ENCODE measurements around the gene TNPO2. TPM values are rescaled to one million over a fixed set of nuclear protein-coding genes. Genes with fewer than 3 reads are reported as not detected.

Gene TNPO2
- polyA plus RNA-seq, 3 donors, result 0.28 to 45.2 (median 0.52) TPM

DNA sequence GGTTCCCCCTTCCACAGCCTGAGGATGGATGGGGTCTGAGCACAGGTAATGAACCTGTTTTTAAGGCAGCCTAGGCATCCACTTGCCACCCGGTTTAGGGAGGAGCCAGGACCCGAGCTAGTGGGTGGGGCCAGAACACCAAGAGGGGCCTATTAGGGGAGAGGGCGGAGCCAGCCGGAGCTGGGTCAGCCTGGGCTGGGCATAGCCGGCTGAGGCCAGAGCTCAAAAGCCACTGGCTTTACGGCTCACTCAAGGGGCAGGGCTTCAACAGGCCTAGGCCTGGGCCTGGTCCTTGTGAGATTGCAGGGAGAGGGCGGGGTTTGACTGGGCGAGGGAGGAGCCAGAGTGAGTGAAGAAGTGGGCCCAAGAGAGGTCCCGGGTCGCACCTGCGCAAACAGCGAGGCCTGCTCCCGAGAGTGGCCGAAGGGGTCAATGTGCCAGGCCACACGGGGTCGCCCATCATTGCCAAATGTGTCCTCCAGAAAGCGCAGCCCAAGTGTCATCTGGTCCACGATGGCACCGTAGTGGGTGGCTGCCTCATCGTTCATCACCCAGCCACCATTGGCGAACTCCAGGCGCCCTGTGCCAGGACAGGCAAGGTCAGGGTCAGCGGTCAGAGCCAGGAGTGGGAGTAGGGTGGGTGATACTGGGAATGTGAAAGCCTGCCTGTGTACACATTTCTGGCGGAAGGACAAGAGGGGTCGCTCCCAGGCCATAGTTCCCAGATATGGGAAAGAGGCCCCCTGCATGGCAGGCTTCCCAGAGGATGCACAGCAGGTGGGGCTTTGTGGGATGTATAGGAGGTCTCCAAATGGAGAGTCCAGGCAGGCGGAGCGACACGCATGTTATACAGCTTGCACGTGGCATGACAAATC, 59.1 kb downstream of the TNPO2 start:
- peaks cover 39 to 59% of the 10 kb centered on the region in 2 donors for H3K36me3 Mint-ChIP-seq
- TF ChIP-seq, protein P1, sequence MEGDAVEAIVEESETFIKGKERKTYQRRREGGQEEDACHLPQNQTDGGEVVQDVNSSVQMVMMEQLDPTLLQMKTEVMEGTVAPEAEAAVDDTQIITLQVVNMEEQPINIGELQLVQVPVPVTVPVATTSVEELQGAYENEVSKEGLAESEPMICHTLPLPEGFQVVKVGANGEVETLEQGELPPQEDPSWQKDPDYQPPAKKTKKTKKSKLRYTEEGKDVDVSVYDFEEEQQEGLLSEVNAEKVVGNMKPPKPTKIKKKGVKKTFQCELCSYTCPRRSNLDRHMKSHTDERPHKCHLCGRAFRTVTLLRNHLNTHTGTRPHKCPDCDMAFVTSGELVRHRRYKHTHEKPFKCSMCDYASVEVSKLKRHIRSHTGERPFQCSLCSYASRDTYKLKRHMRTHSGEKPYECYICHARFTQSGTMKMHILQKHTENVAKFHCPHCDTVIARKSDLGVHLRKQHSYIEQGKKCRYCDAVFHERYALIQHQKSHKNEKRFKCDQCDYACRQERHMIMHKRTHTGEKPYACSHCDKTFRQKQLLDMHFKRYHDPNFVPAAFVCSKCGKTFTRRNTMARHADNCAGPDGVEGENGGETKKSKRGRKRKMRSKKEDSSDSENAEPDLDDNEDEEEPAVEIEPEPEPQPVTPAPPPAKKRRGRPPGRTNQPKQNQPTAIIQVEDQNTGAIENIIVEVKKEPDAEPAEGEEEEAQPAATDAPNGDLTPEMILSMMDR (IDR thresholded peaks at IDR 0.05), result no peak
- Histone ChIP-seq H3K27me3 (ENCODE audit: control insufficient read depth in 2 of 2, insufficient read depth in 2 of 2, low read length in 2 of 2) (no peaks in the 10 kb centered on the region), H4K20me1 (ENCODE audit: insufficient read depth, low read length) (peaks cover 56% of the 10 kb centered on the region), H3K9me3 (replicated peaks in 1 of 2; ENCODE audit: control insufficient read depth in 1 of 2, insufficient read depth in 1 of 2, low read length in 2 of 2) (no peaks in the 10 kb centered on the region), H3K79me2 (ENCODE audit: insufficient read depth, low read length) (peaks cover 63% of the 10 kb centered on the region), H3K9ac (ENCODE audit: insufficient read depth, low read length, poor library complexity, severe bottlenecking) (peak overlapping the region; percentile 44), H3K27ac (ENCODE audit: low read depth in 1 of 2, low read length in 2 of 2) (peak overlapping the region; percentile 76 to 96), H3K4me2 (replicated peaks; ENCODE audit: extremely low read depth, low read length, poor library complexity, severe bottlenecking) (peak overlapping the region; percentile 77), H2AFZ (ENCODE audit: insufficient read depth, low read depth, low read length, poor library complexity, severe bottlenecking) (no peak overlapping the region), H3K4me3 (replicated peaks in 1 of 3; ENCODE audit: low read depth in 2 of 3, low read length in 3 of 3) (peak overlapping the region in 1 of 3 experiments; percentile 96), H3K4me1 (ENCODE audit: control insufficient read depth in 1 of 2, insufficient read depth in 2 of 2, low read length in 2 of 2) (peaks cover 40 to 49% of the 10 kb centered on the region in 2 donors), H3K36me3 (replicated peaks in 1 of 2; ENCODE audit: control insufficient read depth in 1 of 2, insufficient read depth in 2 of 2, low read length in 2 of 2) (peaks cover 48 to 52% of the 10 kb centered on the region in 2 donors)
- H3K27ac Mint-ChIP-seq, result peak overlapping the region; percentile 77 to 98 (median 96)
- no peaks in the 10 kb centered on the region for H3K9me3 Mint-ChIP-seq
- H3K27me3 Mint-ChIP-seq (ENCODE audit: low read depth in 3 of 3), result peaks cover 0 to 3% (median 2%) of the 10 kb centered on the region in 3 donors
- intact Hi-C loops (cut with micrococcal nuclease), result loop anchor here (2.0 to 10.0 kb wide), 5 partner anchors 16 to 500 kb away; partner anchors contain the start of genes ZNF490 (in 2 of the 2), ZNF791 (in 2 of the 2), DHPS (in 1 of the 2) and JUNB (in 1 of the 2)
- no peak for DNase-seq
- peak overlapping the region in 1 of 2 donors; percentile 95 for H3K4me3 Mint-ChIP-seq
- 79% methylated on average over 24 of the region's 29 CpGs for WGBS (ENCODE audit: insufficient coverage)
- H3K4me1 Mint-ChIP-seq, result peaks cover 35% of the 10 kb centered on the region

DNA sequence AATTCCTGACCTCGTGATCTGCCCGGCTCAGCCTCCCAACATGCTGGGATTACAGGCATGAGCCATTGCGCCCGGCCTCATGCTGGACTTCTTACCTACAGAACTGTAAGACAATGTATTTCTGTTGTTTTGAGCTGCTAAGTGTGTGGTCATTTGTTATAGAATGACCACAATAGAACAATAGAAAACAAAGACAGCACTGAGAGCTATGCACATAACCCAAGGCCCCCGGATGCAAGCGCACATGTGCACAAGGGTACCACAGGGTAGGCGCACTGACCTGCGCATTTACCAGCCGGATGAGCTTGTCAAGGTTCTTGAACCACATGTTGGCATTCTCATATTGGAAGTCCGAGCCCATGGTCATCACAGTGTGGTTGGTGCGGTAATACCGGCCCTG, 62.8 kb downstream of the TNPO2 start:
- Histone ChIP-seq H3K9me3 (replicated peaks in 1 of 2; ENCODE audit: control insufficient read depth in 1 of 2, insufficient read depth in 1 of 2, low read length in 2 of 2) (no peaks in the 10 kb centered on the region), H4K20me1 (ENCODE audit: insufficient read depth, low read length) (peaks cover 87% of the 10 kb centered on the region), H3K27ac (ENCODE audit: low read depth in 1 of 2, low read length in 2 of 2) (no peak overlapping the region), H3K27me3 (ENCODE audit: control insufficient read depth in 2 of 2, insufficient read depth in 2 of 2, low read length in 2 of 2) (no peaks in the 10 kb centered on the region), H3K79me2 (ENCODE audit: insufficient read depth, low read length) (peaks cover 30% of the 10 kb centered on the region), H3K4me3 (replicated peaks in 1 of 3; ENCODE audit: low read depth in 2 of 3, low read length in 3 of 3) (no peak overlapping the region), H3K36me3 (replicated peaks in 1 of 2; ENCODE audit: control insufficient read depth in 1 of 2, insufficient read depth in 2 of 2, low read length in 2 of 2) (peaks cover 81 to 88% of the 10 kb centered on the region in 2 donors), H2AFZ (ENCODE audit: insufficient read depth, low read depth, low read length, poor library complexity, severe bottlenecking) (no peak overlapping the region), H3K4me1 (ENCODE audit: control insufficient read depth in 1 of 2, insufficient read depth in 2 of 2, low read length in 2 of 2) (peaks cover 17 to 21% of the 10 kb centered on the region in 2 donors), H3K9ac (ENCODE audit: insufficient read depth, low read length, poor library complexity, severe bottlenecking) (no peak overlapping the region), H3K4me2 (replicated peaks; ENCODE audit: extremely low read depth, low read length, poor library complexity, severe bottlenecking) (no peak overlapping the region)
- H3K27ac Mint-ChIP-seq, result no peak overlapping the region
- TF ChIP-seq, protein P1 (IDR thresholded peaks at IDR 0.05), result no peak
- H3K36me3 Mint-ChIP-seq, result peaks cover 63 to 87% of the 10 kb centered on the region in 2 donors
- no peak for DNase-seq
- H3K9me3 Mint-ChIP-seq, result peaks cover 0 to 9% (median 0%) of the 10 kb centered on the region in 7 donors
- WGBS (ENCODE audit: insufficient coverage), result 89% methylated on average over 11 of the region's 12 CpGs
- intact Hi-C loops (cut with micrococcal nuclease), result loop anchor here in 1 of 2 donors (10.0 kb wide), 2 partner anchors 46 to 496 kb away; partner anchors contain the start of genes ZNF136, ZNF490 and ZNF791
- H3K4me1 Mint-ChIP-seq, result peaks cover 17% of the 10 kb centered on the region
- no peak overlapping the region for H3K4me3 Mint-ChIP-seq
- peaks cover 0 to 5% (median 2%) of the 10 kb centered on the region in 3 donors for H3K27me3 Mint-ChIP-seq (ENCODE audit: low read depth in 3 of 3)
